ENCODE measurements around the gene GDI1.

DNA sequence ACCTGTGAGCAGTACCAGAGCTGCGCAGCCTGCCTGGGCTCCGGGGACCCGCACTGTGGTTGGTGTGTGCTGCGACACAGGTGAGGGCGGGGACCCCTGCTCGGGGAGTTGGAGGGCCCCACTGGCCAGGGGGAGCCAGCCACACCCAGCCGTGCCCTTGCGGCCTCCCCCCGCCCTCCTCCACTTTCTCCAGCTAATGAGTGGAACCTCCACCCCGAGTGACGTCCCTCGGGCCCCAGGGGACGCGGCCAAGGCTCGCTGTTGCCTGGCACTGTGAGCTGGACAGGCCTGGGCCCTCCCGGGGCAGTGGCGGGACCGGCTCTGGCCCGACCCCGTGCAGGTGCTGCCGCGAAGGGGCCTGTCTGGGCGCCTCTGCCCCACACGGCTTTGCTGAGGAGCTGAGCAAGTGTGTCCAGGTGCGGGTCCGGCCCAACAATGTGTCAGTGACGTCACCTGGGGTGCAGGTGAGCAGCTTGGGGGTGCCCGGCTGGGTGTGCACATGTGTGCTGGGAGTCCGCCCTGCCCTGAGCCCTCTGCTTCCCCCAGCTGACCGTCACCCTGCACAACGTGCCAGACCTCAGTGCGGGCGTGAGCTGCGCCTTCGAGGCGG is 26.8 kb downstream of the GDI1 start:
- TF ChIP-seq, protein P1, sequence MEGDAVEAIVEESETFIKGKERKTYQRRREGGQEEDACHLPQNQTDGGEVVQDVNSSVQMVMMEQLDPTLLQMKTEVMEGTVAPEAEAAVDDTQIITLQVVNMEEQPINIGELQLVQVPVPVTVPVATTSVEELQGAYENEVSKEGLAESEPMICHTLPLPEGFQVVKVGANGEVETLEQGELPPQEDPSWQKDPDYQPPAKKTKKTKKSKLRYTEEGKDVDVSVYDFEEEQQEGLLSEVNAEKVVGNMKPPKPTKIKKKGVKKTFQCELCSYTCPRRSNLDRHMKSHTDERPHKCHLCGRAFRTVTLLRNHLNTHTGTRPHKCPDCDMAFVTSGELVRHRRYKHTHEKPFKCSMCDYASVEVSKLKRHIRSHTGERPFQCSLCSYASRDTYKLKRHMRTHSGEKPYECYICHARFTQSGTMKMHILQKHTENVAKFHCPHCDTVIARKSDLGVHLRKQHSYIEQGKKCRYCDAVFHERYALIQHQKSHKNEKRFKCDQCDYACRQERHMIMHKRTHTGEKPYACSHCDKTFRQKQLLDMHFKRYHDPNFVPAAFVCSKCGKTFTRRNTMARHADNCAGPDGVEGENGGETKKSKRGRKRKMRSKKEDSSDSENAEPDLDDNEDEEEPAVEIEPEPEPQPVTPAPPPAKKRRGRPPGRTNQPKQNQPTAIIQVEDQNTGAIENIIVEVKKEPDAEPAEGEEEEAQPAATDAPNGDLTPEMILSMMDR (optimal IDR thresholded peaks at IDR 0.05 in 1 of 3, IDR thresholded peaks at IDR 0.05 in 1 of 3, conservative IDR thresholded peaks at IDR 0.05 in 1 of 3; ENCODE audit: extremely low read depth in 1 of 3, insufficient read depth in 2 of 3, low read length in 3 of 3): no peak
- TF ChIP-seq EZH2 (IDR thresholded peaks at IDR 0.05; ENCODE audit: low read length): no peak
